Measurements from ENCODE around the gene FGFR3.

DNA sequence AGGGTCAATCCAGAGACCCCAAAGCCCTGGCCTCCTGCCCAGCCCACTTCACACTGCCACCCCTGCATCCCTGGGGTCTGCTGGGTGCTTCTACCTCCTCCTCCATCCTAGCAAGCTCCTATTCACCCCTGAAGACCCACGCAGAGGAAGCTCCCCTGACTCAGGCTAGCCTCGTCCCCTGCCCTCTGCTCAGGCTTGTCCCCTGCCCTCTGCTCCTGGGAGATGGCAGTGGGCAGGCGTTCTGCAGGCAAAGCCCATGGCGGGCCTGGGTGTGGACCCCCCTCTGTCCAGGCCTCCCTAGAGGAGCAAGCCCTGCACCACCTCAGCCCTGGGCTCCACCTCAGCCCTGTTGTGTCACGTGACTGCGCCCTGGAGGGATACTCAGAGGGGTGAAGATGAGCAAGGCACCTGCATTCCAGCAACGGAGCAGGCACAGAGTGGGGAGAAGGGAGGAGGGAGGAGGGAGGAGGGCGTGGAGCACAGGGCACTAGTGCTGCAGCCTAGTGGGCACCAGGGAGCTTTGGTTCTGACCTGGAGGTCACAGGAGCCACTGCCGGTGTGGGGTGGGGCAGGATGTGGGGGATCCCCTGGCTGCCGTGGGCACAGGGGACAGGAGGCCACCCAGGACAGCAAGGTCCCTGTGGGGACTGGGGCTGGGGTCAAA lies 27.6 kb upstream of the FGFR3 start:
- TF ChIP-seq POLR2A (IDR thresholded peaks at IDR 0.05; ENCODE audit: low read depth, low read length): no peak
- TF ChIP-seq, protein P1, sequence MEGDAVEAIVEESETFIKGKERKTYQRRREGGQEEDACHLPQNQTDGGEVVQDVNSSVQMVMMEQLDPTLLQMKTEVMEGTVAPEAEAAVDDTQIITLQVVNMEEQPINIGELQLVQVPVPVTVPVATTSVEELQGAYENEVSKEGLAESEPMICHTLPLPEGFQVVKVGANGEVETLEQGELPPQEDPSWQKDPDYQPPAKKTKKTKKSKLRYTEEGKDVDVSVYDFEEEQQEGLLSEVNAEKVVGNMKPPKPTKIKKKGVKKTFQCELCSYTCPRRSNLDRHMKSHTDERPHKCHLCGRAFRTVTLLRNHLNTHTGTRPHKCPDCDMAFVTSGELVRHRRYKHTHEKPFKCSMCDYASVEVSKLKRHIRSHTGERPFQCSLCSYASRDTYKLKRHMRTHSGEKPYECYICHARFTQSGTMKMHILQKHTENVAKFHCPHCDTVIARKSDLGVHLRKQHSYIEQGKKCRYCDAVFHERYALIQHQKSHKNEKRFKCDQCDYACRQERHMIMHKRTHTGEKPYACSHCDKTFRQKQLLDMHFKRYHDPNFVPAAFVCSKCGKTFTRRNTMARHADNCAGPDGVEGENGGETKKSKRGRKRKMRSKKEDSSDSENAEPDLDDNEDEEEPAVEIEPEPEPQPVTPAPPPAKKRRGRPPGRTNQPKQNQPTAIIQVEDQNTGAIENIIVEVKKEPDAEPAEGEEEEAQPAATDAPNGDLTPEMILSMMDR (IDR thresholded peaks at IDR 0.05 in 2 of 3, conservative IDR thresholded peaks at IDR 0.05 in 1 of 3; ENCODE audit: control insufficient read depth in 2 of 3, extremely low read depth in 1 of 3, insufficient read depth in 1 of 3, low read depth in 3 of 3, low read length in 3 of 3): no peak
